ENCODE results near the gene KCTD4.
"Not testable (repeated sequence)": the region's sequence is repeated elsewhere in the genome, so short reads cannot be mapped to it uniquely, and the experiment has no call there.

The KCTD4 gene

GRCh38 chr13:45195421-45195820 lies 5.4 kb downstream of the KCTD4 start:
- ATAC-seq = no peak
- TF ChIP-seq ZFP30 (CRISPR knock-in tag; IDR thresholded peaks at IDR 0.05) (no peak), BACH2 (CRISPR knock-in tag; IDR thresholded peaks at IDR 0.05; ENCODE audit: borderline replicate concordance) (no peak), ZNF8 (CRISPR knock-in tag; IDR thresholded peaks at IDR 0.05) (no peak), ZNF565 (CRISPR knock-in tag; conservative IDR thresholded peaks at IDR 0.05; ENCODE audit: low read depth) (no peak), ARNTL (CRISPR knock-in tag; IDR thresholded peaks at IDR 0.05; ENCODE audit: borderline replicate concordance, low read depth) (no peak), TCF4 (CRISPR knock-in tag; IDR thresholded peaks at IDR 0.05; ENCODE audit: borderline replicate concordance) (no peak), CSDC2 (CRISPR knock-in tag; IDR thresholded peaks at IDR 0.05) (no peak), PATZ1 (CRISPR knock-in tag; IDR thresholded peaks at IDR 0.05; ENCODE audit: borderline replicate concordance) (no peak)

- ATAC-seq = peak; percentile 74
- TF ChIP-seq GLIS3 (CRISPR knock-in tag; IDR thresholded peaks at IDR 0.05) (no peak), OSR1 (CRISPR knock-in tag; IDR thresholded peaks at IDR 0.05) (no peak)
Observed at GRCh38 chr13:45194081-45194939, 6.5 kb downstream of the KCTD4 start.

GRCh38 chr13:45191874-45192273 lies 9.0 kb downstream of the KCTD4 start:
- peak; percentile 51 for TF ChIP-seq ISL1 (CRISPR knock-in tag; IDR thresholded peaks at IDR 0.05)
- TF ChIP-seq ZNF565 (CRISPR knock-in tag; conservative IDR thresholded peaks at IDR 0.05; ENCODE audit: low read depth) = no peak
- no peak for ATAC-seq

GRCh38 chr13:45189511-45189910 lies 11.3 kb downstream of the KCTD4 start:
- peak; percentile 79; the same call in 2 of the 3 replicates for ATAC-seq

- ATAC-seq = not testable (repeated sequence)
Observed at GRCh38 chr13:45189077-45189476, 11.8 kb downstream of the KCTD4 start.

- TF ChIP-seq ISL1 (CRISPR knock-in tag; IDR thresholded peaks at IDR 0.05) = no peak
- TF ChIP-seq BACH2 (CRISPR knock-in tag; IDR thresholded peaks at IDR 0.05; ENCODE audit: borderline replicate concordance) = no peak
- TF ChIP-seq CSDC2 (CRISPR knock-in tag; IDR thresholded peaks at IDR 0.05) = no peak
- no peak for TF ChIP-seq ZNF8 (CRISPR knock-in tag; IDR thresholded peaks at IDR 0.05)
- TF ChIP-seq TSHZ2 (CRISPR knock-in tag; IDR thresholded peaks at IDR 0.05) = no peak
- TF ChIP-seq ZFP30 (CRISPR knock-in tag; IDR thresholded peaks at IDR 0.05) = no peak
- ATAC-seq = no peak
Observed at GRCh38 chr13:45185286-45185685, 15.6 kb downstream of the KCTD4 start.

- TF ChIP-seq ISL1 (CRISPR knock-in tag; IDR thresholded peaks at IDR 0.05) (no peak), ZNF8 (CRISPR knock-in tag; IDR thresholded peaks at IDR 0.05) (no peak), SNAI2 (CRISPR knock-in tag; IDR thresholded peaks at IDR 0.05) (no peak), PATZ1 (CRISPR knock-in tag; IDR thresholded peaks at IDR 0.05; ENCODE audit: borderline replicate concordance) (no peak), GLIS3 (CRISPR knock-in tag; IDR thresholded peaks at IDR 0.05) (no peak), BACH2 (CRISPR knock-in tag; IDR thresholded peaks at IDR 0.05; ENCODE audit: borderline replicate concordance) (no peak), ZC3H10 (CRISPR knock-in tag; IDR thresholded peaks at IDR 0.05) (no peak), ZFP3 (CRISPR knock-in tag; IDR thresholded peaks at IDR 0.05) (no peak), ZNF70 (CRISPR knock-in tag; IDR thresholded peaks at IDR 0.05) (no peak), CREB5 (CRISPR knock-in tag; IDR thresholded peaks at IDR 0.05; ENCODE audit: low read depth) (no peak), OSR1 (CRISPR knock-in tag; IDR thresholded peaks at IDR 0.05) (no peak), ESRRG (CRISPR knock-in tag; IDR thresholded peaks at IDR 0.05) (no peak)
- ATAC-seq = no peak
Observed at GRCh38 chr13:45184693-45185092, 16.2 kb downstream of the KCTD4 start.

Measured in SK-N-SH treated with all-trans-retinoic acid at 6 μM for 48 hours (cell line).